HAP-1 (cell line): ENCODE data around the gene ANAPC2.

Experiments used
- DNase-seq, 2 experiments: peaks; one replicate each; pipeline ENCODE4 v3.0.0-alpha.2; 2016 to 2020; ENCODE audit warnings: low spot score in 2 of 2
- H3K27me3 ChIP-seq: fragments of 250-450 bp; sonication (Bioruptor Pico); 2 replicates; pipeline ENCODE4 v1.5.1; 2020; ENCODE audit warnings: low read depth, mild to moderate bottlenecking, moderate library complexity
- H3K36me3 ChIP-seq: fragments of 250-450 bp; sonication (Bioruptor Pico); replicated peaks from 2 replicates; pipeline ENCODE4 v1.5.1; 2020; ENCODE audit warnings: mild to moderate bottlenecking
- H3K4me1 ChIP-seq: fragments of 250-450 bp; sonication (Bioruptor Pico); 2 replicates; pipeline ENCODE4 v1.5.1; 2020; ENCODE audit warnings: mild to moderate bottlenecking
- H3K4me3 ChIP-seq: fragments of 250-450 bp; sonication (Bioruptor Pico); 2 replicates; pipeline ENCODE4 v1.5.1; 2020; ENCODE audit warnings: mild to moderate bottlenecking, moderate library complexity
- H3K9me3 ChIP-seq: fragments of 250-450 bp; sonication (Bioruptor Pico); 2 replicates; pipeline ENCODE4 v1.5.1; 2020; ENCODE audit warnings: mild to moderate bottlenecking, moderate library complexity
- in situ Hi-C: fragments of 300-500 bp; cut with MboI; formaldehyde crosslinking; loops from 3 replicates; pipeline ENCODE4 v1.14.3; 2020; ENCODE audit warnings: low sequenced_read_pairs, inconsistent platforms, mixed read lengths

ANAPC2 gene

GRCh38 chr9:137160054-137160425 is 28.3 kb downstream of the ANAPC2 start:
- in situ Hi-C loops = no loop called here
- Histone ChIP-seq H3K4me1 (no peaks in the 10 kb centered on the region; the same call in 1 of the 2 replicates), H3K36me3 (no peaks in the 10 kb centered on the region), H3K4me3 (no peak overlapping the region), H3K27me3 (peaks cover 40% of the 10 kb centered on the region), H3K9me3 (no peaks in the 10 kb centered on the region)
- no peak for DNase-seq

- in situ Hi-C loops = no loop called here
- Histone ChIP-seq H3K36me3 (no peaks in the 10 kb centered on the region), H3K4me3 (no peak overlapping the region), H3K4me1 (no peaks in the 10 kb centered on the region; the same call in 1 of the 2 replicates), H3K27me3 (peaks cover 38% of the 10 kb centered on the region), H3K9me3 (no peaks in the 10 kb centered on the region)
- no peak for DNase-seq
Observed at GRCh38 chr9:137159105-137160053, 29.0 kb downstream of the ANAPC2 start.

- Histone ChIP-seq H3K27me3 (peaks cover 38% of the 10 kb centered on the region), H3K36me3 (no peaks in the 10 kb centered on the region), H3K4me3 (no peak overlapping the region), H3K9me3 (no peaks in the 10 kb centered on the region), H3K4me1 (no peaks in the 10 kb centered on the region; the same call in 1 of the 2 replicates)
- in situ Hi-C loops = no loop called here
- no peak for DNase-seq
Observed at GRCh38 chr9:137158625-137159024, 29.7 kb downstream of the ANAPC2 start.

- no peaks in the 10 kb centered on the region; the same call in 1 of the 2 replicates for H3K4me1 ChIP-seq
- DNase-seq = no peak
- peaks cover 38% of the 10 kb centered on the region for H3K27me3 ChIP-seq
- H3K36me3 ChIP-seq = no peaks in the 10 kb centered on the region
- no peak overlapping the region for H3K4me3 ChIP-seq
- in situ Hi-C loops = no loop called here
- H3K9me3 ChIP-seq = no peaks in the 10 kb centered on the region
Observed at GRCh38 chr9:137157618-137158415, 30.5 kb downstream of the ANAPC2 start.

GRCh38 chr9:137156567-137157375 is 31.6 kb downstream of the ANAPC2 start:
- Histone ChIP-seq H3K4me1 (no peaks in the 10 kb centered on the region; the same call in 1 of the 2 replicates), H3K9me3 (no peaks in the 10 kb centered on the region), H3K36me3 (no peaks in the 10 kb centered on the region), H3K27me3 (peaks cover 38% of the 10 kb centered on the region), H3K4me3 (peak overlapping the region; percentile 17)
- in situ Hi-C loops = no loop called here
- peak in 1 of 2 experiments; percentile 73 for DNase-seq

- peaks cover 11% of the 10 kb centered on the region for H3K4me1 ChIP-seq
- H3K27me3 ChIP-seq = peaks cover 9% of the 10 kb centered on the region
- DNase-seq = no peak
- no peaks in the 10 kb centered on the region for H3K36me3 ChIP-seq
- no peak overlapping the region for H3K4me3 ChIP-seq
- H3K9me3 ChIP-seq = no peaks in the 10 kb centered on the region
- in situ Hi-C loops = no loop called here
Observed at GRCh38 chr9:137152844-137153405, 35.4 kb downstream of the ANAPC2 start.

- in situ Hi-C loops = no loop called here
- Histone ChIP-seq H3K27me3 (peaks cover 7% of the 10 kb centered on the region), H3K9me3 (no peaks in the 10 kb centered on the region), H3K4me3 (no peak overlapping the region), H3K4me1 (peaks cover 11% of the 10 kb centered on the region), H3K36me3 (no peaks in the 10 kb centered on the region)
- DNase-seq = peak; percentile 71 to 98
Observed at GRCh38 chr9:137150617-137151457, 37.5 kb downstream of the ANAPC2 start.

- Histone ChIP-seq H3K4me1 (peaks cover 11% of the 10 kb centered on the region), H3K9me3 (no peaks in the 10 kb centered on the region), H3K36me3 (no peaks in the 10 kb centered on the region), H3K4me3 (peak overlapping the region; percentile 18), H3K27me3 (peaks cover 9% of the 10 kb centered on the region)
- in situ Hi-C loops = no loop called here
- DNase-seq = peak in 1 of 2 experiments; percentile 83
Observed at GRCh38 chr9:137149942-137150616, 38.3 kb downstream of the ANAPC2 start.

GRCh38 chr9:137149363-137149762 is 39.0 kb downstream of the ANAPC2 start:
- in situ Hi-C loops = no loop called here
- DNase-seq = no peak
- H3K36me3 ChIP-seq = no peaks in the 10 kb centered on the region
- H3K4me1 ChIP-seq = peaks cover 11% of the 10 kb centered on the region
- no peaks in the 10 kb centered on the region for H3K9me3 ChIP-seq
- peaks cover 9% of the 10 kb centered on the region for H3K27me3 ChIP-seq
- H3K4me3 ChIP-seq = peak overlapping the region; percentile 18

- Histone ChIP-seq H3K4me1 (peaks cover 11% of the 10 kb centered on the region), H3K9me3 (no peaks in the 10 kb centered on the region), H3K27me3 (peaks cover 15% of the 10 kb centered on the region), H3K36me3 (no peaks in the 10 kb centered on the region), H3K4me3 (no peak overlapping the region)
- no peak for DNase-seq
- in situ Hi-C loops = no loop called here
Observed at GRCh38 chr9:137148661-137149060, 39.7 kb downstream of the ANAPC2 start.

GRCh38 chr9:137148242-137148641 is 40.1 kb downstream of the ANAPC2 start:
- Histone ChIP-seq H3K4me3 (no peak overlapping the region), H3K27me3 (peaks cover 19% of the 10 kb centered on the region), H3K4me1 (peaks cover 11% of the 10 kb centered on the region), H3K36me3 (no peaks in the 10 kb centered on the region), H3K9me3 (no peaks in the 10 kb centered on the region)
- in situ Hi-C loops = no loop called here
- DNase-seq = no peak

- in situ Hi-C loops = no loop called here
- H3K9me3 ChIP-seq = no peaks in the 10 kb centered on the region
- H3K27me3 ChIP-seq = peaks cover 24% of the 10 kb centered on the region
Observed at GRCh38 chr9:137147793-137148160, 40.6 kb downstream of the ANAPC2 start.

More at GRCh38 chr9:137147793-137148160, 40.6 kb downstream of the ANAPC2 start:
- Histone ChIP-seq H3K4me3 (no peak overlapping the region), H3K36me3 (no peaks in the 10 kb centered on the region), H3K4me1 (peaks cover 11% of the 10 kb centered on the region)
- no peak for DNase-seq
